IMR-90 (cell line): Measurements from ENCODE around the gene KCNK4. TPM values are rescaled to one million over a fixed set of nuclear protein-coding genes. Genes with fewer than 3 reads are reported as not detected.

Experiments used
- ATAC-seq: fragments of 200-7000 bp; cut with Tn5 transposase; 2 replicates; pipeline ENCODE4 v1.9.1; 2020; ENCODE audit warnings: low read depth, mild to moderate bottlenecking, moderate library complexity
- BruUV-seq: library from RNA; stranded (reverse); fragments of 400-500 nt; replicated peaks from 2 replicates; lab custom pipeline; 2021; lab: Mats Ljungman, UMichigan
- CTCF ChIA-PET: fragments of 300-600 bp; formaldehyde crosslinking; extraction: SDS; loops from one replicate; lab custom pipeline; 2021; ENCODE audit warnings: antibody characterized with exemption; lab: Yijun Ruan, JAX
- POLR2A ChIA-PET: fragments of 300-600 bp; sonication (Branson Sonifier 250); formaldehyde crosslinking; loops from one replicate; lab custom pipeline; 2022; ENCODE audit warnings: antibody characterized with exemption; ENCODE audit not compliant: unreplicated experiment; lab: Charles Lee
- DNase-seq: peaks from one replicate; pipeline ENCODE4 v3.0.0; 2013
- H2AFZ ChIP-seq: replicated peaks from 2 replicates; pipeline ENCODE3; 2013; ENCODE audit warnings: low read length, mild to moderate bottlenecking; ENCODE audit not compliant: poor library complexity
- H2AK5ac ChIP-seq: 2 replicates; pipeline ENCODE4 v1.6.1; 2013; ENCODE audit warnings: low read depth, low read length, inconsistent platforms
- H2AK9ac ChIP-seq: replicated peaks from 2 replicates; pipeline ENCODE3; 2013; ENCODE audit warnings: mild to moderate bottlenecking, low read depth, low read length, moderate library complexity; ENCODE audit not compliant: poor library complexity
- H2BK120ac ChIP-seq: 2 replicates; pipeline ENCODE4 v1.6.1; 2013; ENCODE audit warnings: low read depth, low read length, inconsistent platforms
- H2BK15ac ChIP-seq: 3 replicates; pipeline ENCODE4 v1.6.1; 2013; ENCODE audit warnings: low read depth, low read length, inconsistent platforms
- H2BK20ac ChIP-seq: 2 replicates; pipeline ENCODE4 v1.6.1; 2013; ENCODE audit warnings: low read depth, mild to moderate bottlenecking, inconsistent platforms, low read length, moderate library complexity
- H2BK5ac ChIP-seq: 2 replicates; pipeline ENCODE4 v1.6.1; 2013; ENCODE audit warnings: mild to moderate bottlenecking, low read depth, low read length, inconsistent platforms; ENCODE audit not compliant: poor library complexity, severe bottlenecking
- H3K14ac ChIP-seq: replicated peaks from 2 replicates; pipeline ENCODE4 v1.6.1; 2013; ENCODE audit warnings: low read depth, low read length, inconsistent platforms
- H3K18ac ChIP-seq: 2 replicates; pipeline ENCODE4 v1.6.1; 2013; ENCODE audit warnings: low read depth, low read length, control low read depth
- H3K23ac ChIP-seq: 2 replicates; pipeline ENCODE4 v1.6.1; 2013; ENCODE audit warnings: low read depth, low read length, inconsistent platforms
- H3K27ac ChIP-seq: 2 replicates; pipeline ENCODE4 v1.5.1; 2013; ENCODE audit warnings: mild to moderate bottlenecking, control low read depth, low read length; ENCODE audit not compliant: insufficient read depth
- H3K27me3 ChIP-seq: 2 replicates; pipeline ENCODE4 v1.6.1; 2013; ENCODE audit warnings: low read length; ENCODE audit not compliant: control insufficient read depth, insufficient read depth
- H3K36me3 ChIP-seq: 2 replicates; pipeline ENCODE4 v1.6.1; 2013; ENCODE audit warnings: low read length, mixed read lengths; ENCODE audit not compliant: control insufficient read depth, insufficient read depth
- H3K4ac ChIP-seq: 2 replicates; pipeline ENCODE4 v1.6.1; 2013; ENCODE audit warnings: low read depth, low read length, inconsistent platforms
- H3K4me1 ChIP-seq: 2 replicates; pipeline ENCODE4 v1.6.1; 2013; ENCODE audit warnings: low read length, mixed read lengths; ENCODE audit not compliant: control insufficient read depth, insufficient read depth
- H3K4me2 ChIP-seq: 2 replicates; pipeline ENCODE4 v1.6.1; 2013; ENCODE audit warnings: low read depth, mild to moderate bottlenecking, control low read depth, low read length, moderate library complexity
- H3K4me3 ChIP-seq: 2 replicates; pipeline ENCODE4 v1.5.1; 2013; ENCODE audit warnings: low read depth, mild to moderate bottlenecking, control low read depth, low read length, moderate library complexity; ENCODE audit not compliant: insufficient read depth
- H3K56ac ChIP-seq: 2 replicates; pipeline ENCODE4 v1.6.1; 2013; ENCODE audit warnings: low read length, inconsistent platforms; ENCODE audit not compliant: insufficient read depth; ENCODE audit errors: extremely low read depth
- H3K79me1 ChIP-seq, 2 experiments: 2 replicates each; pipeline ENCODE4 v1.6.1; 2013; ENCODE audit warnings: low read length in 2 of 2, inconsistent platforms in 1 of 2, low read depth in 1 of 2
- H3K9ac ChIP-seq: 2 replicates; pipeline ENCODE4 v1.6.1; 2013; ENCODE audit warnings: low read depth, low read length, control low read depth
- H3K9me1 ChIP-seq: 2 replicates; pipeline ENCODE4 v1.6.1; 2013; ENCODE audit warnings: low read length, inconsistent platforms; ENCODE audit not compliant: insufficient read depth
- H3K9me3 ChIP-seq: 2 replicates; pipeline ENCODE4 v1.6.1; 2013; ENCODE audit warnings: low read length; ENCODE audit not compliant: control insufficient read depth, insufficient read depth
- H4K20me1 ChIP-seq: 2 replicates; pipeline ENCODE4 v1.6.1; 2013; ENCODE audit warnings: low read length, inconsistent platforms; ENCODE audit not compliant: insufficient read depth
- H4K5ac ChIP-seq: 2 replicates; pipeline ENCODE4 v1.6.1; 2013; ENCODE audit warnings: mild to moderate bottlenecking, low read depth, low read length, control low read depth
- H4K8ac ChIP-seq, 2 experiments: 2 replicates each; pipeline ENCODE4 v1.6.1; 2013; ENCODE audit warnings: low read depth in 2 of 2, low read length in 2 of 2, control low read depth in 1 of 2, inconsistent platforms in 1 of 2
- H4K91ac ChIP-seq: 2 replicates; pipeline ENCODE4 v1.6.1; 2013; ENCODE audit warnings: low read depth, low read length, inconsistent platforms; ENCODE audit not compliant: insufficient read depth
- BHLHE40 ChIP-seq: fragments of 150-350 bp; IDR thresholded peaks from 2 replicates; pipeline ENCODE4 v1.6.1; 2016; ENCODE audit warnings: mild to moderate bottlenecking, low read depth, low read length
- CEBPB ChIP-seq: IDR thresholded peaks from 2 replicates; pipeline ENCODE4 v1.6.1; 2012; ENCODE audit warnings: low read depth, low read length, improper control_type of control experiment
- CHD1 ChIP-seq: IDR thresholded peaks from 2 replicates; pipeline ENCODE4 v1.6.1; 2012; ENCODE audit warnings: low read depth, low read length, improper control_type of control experiment
- FOS ChIP-seq: fragments of 150-350 bp; IDR thresholded peaks from 2 replicates; pipeline ENCODE4 v1.6.1; 2016; ENCODE audit warnings: low read depth, low read length
- MAFK ChIP-seq: IDR thresholded peaks from 2 replicates; pipeline ENCODE4 v1.6.1; 2012; ENCODE audit warnings: low read depth, low read length, improper control_type of control experiment
- MAZ ChIP-seq: IDR thresholded peaks from 2 replicates; pipeline ENCODE4 v1.6.1; 2012; ENCODE audit warnings: low read depth, mild to moderate bottlenecking, low read length, improper control_type of control experiment, moderate library complexity, borderline replicate concordance
- MXI1 ChIP-seq: IDR thresholded peaks from 2 replicates; pipeline ENCODE4 v1.6.1; 2012; ENCODE audit warnings: low read depth, mild to moderate bottlenecking, low read length, moderate library complexity, borderline replicate concordance
- NFE2L2 ChIP-seq: fragments of 150-350 bp; IDR thresholded peaks from 2 replicates; pipeline ENCODE4 v1.6.1; 2016; ENCODE audit warnings: low read depth, mild to moderate bottlenecking, low read length
- POLR2A ChIP-seq: IDR thresholded peaks from 2 replicates; pipeline ENCODE4 v1.6.1; 2012; ENCODE audit warnings: mild to moderate bottlenecking, low read depth, low read length
- RAD21 ChIP-seq: IDR thresholded peaks from 2 replicates; pipeline ENCODE4 v1.6.1; 2012; ENCODE audit warnings: low read length, improper control_type of control experiment
- RCOR1 ChIP-seq: IDR thresholded peaks from 2 replicates; pipeline ENCODE4 v1.6.1; 2012; ENCODE audit warnings: mild to moderate bottlenecking, low read length, improper control_type of control experiment; ENCODE audit not compliant: insufficient replicate concordance
- RFX5 ChIP-seq: IDR thresholded peaks from 2 replicates; pipeline ENCODE4 v1.8.0; 2012; ENCODE audit warnings: low read depth, mild to moderate bottlenecking, low read length, moderate library complexity
- SMC3 ChIP-seq: fragments of 150-350 bp; IDR thresholded peaks from 2 replicates; pipeline ENCODE4 v1.6.1; 2016; ENCODE audit warnings: low read depth, mild to moderate bottlenecking, antibody characterized with exemption, low read length, moderate library complexity
- USF2 ChIP-seq: fragments of 150-350 bp; IDR thresholded peaks from 2 replicates; pipeline ENCODE4 v1.6.1; 2017; ENCODE audit warnings: mild to moderate bottlenecking, antibody characterized with exemption, low read length, low read depth
- WGBS, 2 experiments: methylation state at CpG; one replicate each; pipeline versions ENCODE4 v1.1.5 to v1.1.7; 2013; ENCODE audit warnings: missing lambda C conversion rate in 2 of 2; ENCODE audit not compliant: insufficient read length in 1 of 2; ENCODE audit errors: extremely low coverage in 2 of 2; 5-methylcytosine and 5-hydroxymethylcytosine counted together
- dilution Hi-C: fragments of 300-500 bp; cut with HindIII; formaldehyde crosslinking; loops from one replicate; pipeline ENCODE4 v1.14.3; 2018; ENCODE audit warnings: low sequenced_read_pairs; ENCODE audit not compliant: unreplicated experiment
- in situ Hi-C: fragments of 300-500 bp; cut with MboI; formaldehyde crosslinking; loops from 3 replicates; pipeline ENCODE4 v1.14.3; 2019; ENCODE audit warnings: low sequenced_read_pairs, inconsistent platforms, mixed read lengths
- intact Hi-C: fragments of 100-400 bp; cut with micrococcal nuclease; formaldehyde crosslinking; loops from 2 replicates; pipeline ENCODE4 v1.10.0; 2022
- polyA plus RNA-seq, 3 experiments: library from polyadenylated mRNA; depleted of rRNA; stranded (reverse); fragments of >200 nt; gene quantifications; 2 replicates each; pipeline ENCODE4 v1.2.3, GENCODE V29; 2012; ENCODE audit warnings: low replicate concordance in 1 of 3
- total RNA-seq: library from RNA; depleted of rRNA; stranded (reverse); fragments of >200 nt; gene quantifications from 2 replicates; pipeline ENCODE4 v1.2.3, GENCODE V29; 2012
- TF ChIP-seq, protein P1 (sequence below): fragments of 150-350 bp; IDR thresholded peaks from 2 replicates; pipeline ENCODE4 v1.6.1; 2016; ENCODE audit warnings: low read depth, mild to moderate bottlenecking, low read length, moderate library complexity, borderline replicate concordance

KCNK4 gene
- total and polyA plus RNA-seq, 2 of the 4 experiments (the other 2 are of a cell fraction): not detected

GRCh38 chr11:64253481-64253880, 37.6 kb upstream of the KCNK4 start:
- H3K4me2 ChIP-seq: no peak overlapping the region
- H3K4ac ChIP-seq: no peak overlapping the region
- peaks cover 5% of the 10 kb centered on the region; the same call in 1 of the 2 replicates for H4K20me1 ChIP-seq
- dilution Hi-C loops: no loop called here
- ATAC-seq (no peak), DNase-seq (no peak)
- no peak overlapping the region for H2BK120ac ChIP-seq
- no peak overlapping the region for H3K18ac ChIP-seq
- no peak overlapping the region for H2BK20ac ChIP-seq
- WGBS, 2 experiments: 80% methylated on average over 1 of the region's 5 CpGs; no CpG with 5 or more reads in 1 of the 2 experiments
- ChIA-PET POLR2A (no interaction called here), CTCF (no interaction called here)
- H3K9me1 ChIP-seq: no peaks in the 10 kb centered on the region
- no peak overlapping the region for H4K91ac ChIP-seq
- H4K5ac ChIP-seq: no peak overlapping the region
- H3K4me3 ChIP-seq: no peak overlapping the region
- H3K4me1 ChIP-seq: peaks cover 10% of the 10 kb centered on the region
- no peak overlapping the region for H2AK5ac ChIP-seq
- no peak overlapping the region for H3K27ac ChIP-seq
- H3K9me3 ChIP-seq: no peaks in the 10 kb centered on the region
- no peak overlapping the region for H3K56ac ChIP-seq
- no peak overlapping the region for H3K9ac ChIP-seq
- H3K23ac ChIP-seq: no peak overlapping the region
- H4K8ac ChIP-seq: no peak overlapping the region
- H2AFZ ChIP-seq: no peak overlapping the region
- intact Hi-C loops: no loop called here
- TF ChIP-seq POLR2A (no peak), USF2 (no peak), MAFK (no peak), CEBPB (no peak), BHLHE40 (no peak), MAZ (no peak), FOS (no peak), RCOR1 (no peak), RFX5 (no peak), NFE2L2 (no peak), SMC3 (no peak), CHD1 (no peak), MXI1 (no peak), RAD21 (no peak)
- TF ChIP-seq, protein P1, sequence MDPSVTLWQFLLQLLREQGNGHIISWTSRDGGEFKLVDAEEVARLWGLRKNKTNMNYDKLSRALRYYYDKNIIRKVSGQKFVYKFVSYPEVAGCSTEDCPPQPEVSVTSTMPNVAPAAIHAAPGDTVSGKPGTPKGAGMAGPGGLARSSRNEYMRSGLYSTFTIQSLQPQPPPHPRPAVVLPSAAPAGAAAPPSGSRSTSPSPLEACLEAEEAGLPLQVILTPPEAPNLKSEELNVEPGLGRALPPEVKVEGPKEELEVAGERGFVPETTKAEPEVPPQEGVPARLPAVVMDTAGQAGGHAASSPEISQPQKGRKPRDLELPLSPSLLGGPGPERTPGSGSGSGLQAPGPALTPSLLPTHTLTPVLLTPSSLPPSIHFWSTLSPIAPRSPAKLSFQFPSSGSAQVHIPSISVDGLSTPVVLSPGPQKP: no peak
- in situ Hi-C loops: no loop called here
- H3K79me1 ChIP-seq: peaks cover 8 to 61% of the 10 kb centered on the region in 2 experiments
- no peak overlapping the region for H2BK15ac ChIP-seq
- no peak overlapping the region for H2BK5ac ChIP-seq
- BruUV-seq: no TSS peak
- H3K36me3 ChIP-seq: peaks cover 25% of the 10 kb centered on the region
- no peaks in the 10 kb centered on the region for H3K27me3 ChIP-seq
- H2AK9ac ChIP-seq: no peak overlapping the region
- no peak overlapping the region for H3K14ac ChIP-seq
